Liver (tissue), 9 donors: ENCODE data around the gene EPB41L1. TPM values are rescaled to one million over a fixed set of nuclear protein-coding genes. Genes with fewer than 3 reads are reported as not detected.

Source experiments
- DNase-seq: peaks from one replicate; pipeline ENCODE4 v3.0.0-alpha.2; 2017; ENCODE audit warnings: low spot score
- H3K27ac ChIP-seq, 2 donors: one replicate each; pipeline ENCODE4 v1.7.0; 2013; ENCODE audit warnings: inconsistent platforms in 2 of 2, low read length in 2 of 2, control low read depth in 1 of 2, low read depth in 1 of 2, mild to moderate bottlenecking in 1 of 2
- H3K27me3 ChIP-seq, 4 donors: one replicate each; pipeline versions ENCODE4 v1.6.1 to v1.7.0; 2013; ENCODE audit warnings: low read length in 3 of 4, inconsistent platforms in 1 of 4, mild to moderate bottlenecking in 1 of 4, moderate library complexity in 1 of 4; ENCODE audit not compliant: control insufficient read depth in 4 of 4, insufficient read depth in 4 of 4
- H3K36me3 ChIP-seq, 4 donors: one replicate each; pipeline versions ENCODE4 v1.6.1 to v1.7.0; 2013; ENCODE audit warnings: low read length in 3 of 4, mild to moderate bottlenecking in 3 of 4, low read depth in 1 of 4, moderate library complexity in 1 of 4; ENCODE audit not compliant: control insufficient read depth in 4 of 4, insufficient read depth in 3 of 4
- H3K4me1 ChIP-seq, 4 donors: one replicate each; pipeline versions ENCODE4 v1.6.1 to v1.7.0; 2013; ENCODE audit warnings: low read length in 3 of 4, mild to moderate bottlenecking in 3 of 4, moderate library complexity in 1 of 4; ENCODE audit not compliant: control insufficient read depth in 4 of 4, insufficient read depth in 4 of 4
- H3K4me3 ChIP-seq, 3 donors: one replicate each; pipeline versions ENCODE4 v1.6.1 to v1.7.0; 2013; ENCODE audit warnings: low read length in 3 of 3, control low read depth in 1 of 3, low read depth in 1 of 3, mild to moderate bottlenecking in 1 of 3
- H3K9ac ChIP-seq, 2 donors: one replicate each; pipeline ENCODE4 v1.7.0; 2013; ENCODE audit warnings: low read length in 2 of 2, mild to moderate bottlenecking in 2 of 2, moderate library complexity in 2 of 2, control low read depth in 1 of 2, low read depth in 1 of 2
- H3K9me3 ChIP-seq, 4 donors: one replicate each; pipeline versions ENCODE4 v1.6.1 to v1.7.0; 2013; ENCODE audit warnings: low read length in 3 of 4; ENCODE audit not compliant: control insufficient read depth in 4 of 4
- CTCF ChIP-seq: fragments of 150-350 bp; IDR thresholded peaks from 2 replicates; pipeline ENCODE4 v1.5.1; 2017; ENCODE audit warnings: improper control_type of control experiment, low read depth, low read length; ENCODE audit not compliant: missing input control
- EGR1 ChIP-seq, 2 donors: IDR thresholded peaks; 2 replicates each; pipeline ENCODE4 v1.6.1; 2016 to 2018; ENCODE audit warnings: antibody characterized with exemption in 2 of 2, low read depth in 2 of 2
- FOXA1 ChIP-seq: IDR thresholded peaks from 2 replicates; pipeline ENCODE4 v1.6.1; 2016; ENCODE audit warnings: antibody characterized with exemption
- GABPA ChIP-seq, 2 donors: IDR thresholded peaks in 1 of 2; conservative IDR thresholded peaks in 1 of 2; 2 replicates each; pipeline ENCODE4 v1.6.1; 2016; ENCODE audit warnings: antibody characterized with exemption in 2 of 2, mild to moderate bottlenecking in 1 of 2, moderate library complexity in 1 of 2
- HNF4A ChIP-seq, 2 donors: conservative IDR thresholded peaks; 2 replicates each; pipeline ENCODE4 v1.6.1; 2016; ENCODE audit warnings: antibody characterized with exemption in 2 of 2, mild to moderate bottlenecking in 2 of 2
- JUND ChIP-seq, 2 donors: IDR thresholded peaks; 2 replicates each; pipeline ENCODE4 v1.6.1; 2016; ENCODE audit warnings: antibody characterized with exemption in 2 of 2
- MAX ChIP-seq: IDR thresholded peaks from 2 replicates; pipeline ENCODE4 v1.6.1; 2016; ENCODE audit warnings: antibody characterized with exemption
- NR2F2 ChIP-seq: IDR thresholded peaks from 2 replicates; pipeline ENCODE4 v1.6.1; 2016; ENCODE audit warnings: antibody characterized with exemption
- RAD21 ChIP-seq, 2 donors: IDR thresholded peaks; 2 replicates each; pipeline ENCODE4 v1.6.1; 2016; ENCODE audit warnings: antibody characterized with exemption in 2 of 2, mild to moderate bottlenecking in 2 of 2
- RXRA ChIP-seq, 2 donors: IDR thresholded peaks; 2 replicates each; pipeline ENCODE4 v1.6.1; 2017 to 2018; ENCODE audit warnings: antibody characterized with exemption in 2 of 2, mild to moderate bottlenecking in 1 of 2
- TAF1 ChIP-seq: conservative IDR thresholded peaks from 2 replicates; pipeline ENCODE4 v1.6.1; 2016; ENCODE audit warnings: antibody characterized with exemption, mild to moderate bottlenecking
- YY1 ChIP-seq: IDR thresholded peaks from 2 replicates; pipeline ENCODE4 v1.6.1; 2016; ENCODE audit warnings: antibody characterized with exemption, mild to moderate bottlenecking
- ZBTB33 ChIP-seq: IDR thresholded peaks from 2 replicates; pipeline ENCODE4 v1.6.1; 2016; ENCODE audit warnings: antibody characterized with exemption
- WGBS: extraction: QIAGEN DNeasy Blood & Tissue Kit; methylation state at CpG from one replicate; pipeline ENCODE4 v1.1.7; 2013; 5-methylcytosine and 5-hydroxymethylcytosine counted together
- polyA plus RNA-seq, 2 donors: library from polyadenylated mRNA; stranded (reverse) in 1 of 2; unstranded in 1 of 2; fragments of 200-250 nt in 1 of 2; fragments of >200 nt in 1 of 2; fragmentation: Nextera tagmentation in 1 of 2; extraction: Ambion mirVana in 1 of 2; gene quantifications; one replicate each; pipeline versions ENCODE4 v1.2.1 to v1.2.3, GENCODE V29; 2013 to 2015
- total RNA-seq, 2 donors: library from RNA; depleted of rRNA; stranded (reverse); fragments of >200 nt; gene quantifications; one replicate each; pipeline ENCODE4 v1.2.3, GENCODE V29; 2014
- donor health status: healthy.
- donor health status: healthy.
- donor health status: healthy.
- donor health status: healthy.
- donor health status: healthy.

Gene EPB41L1
- total and polyA plus RNA-seq, 4 donors: 2.4 to 11.9 (median 4.3) TPM

GRCh38 chr20:36133821-36134220 lies 20.7 kb upstream of the EPB41L1 start:
- no peak for DNase-seq
- H3K27me3 ChIP-seq: no peaks in the 10 kb centered on the region
- no peak overlapping the region for H3K27ac ChIP-seq
- no peaks in the 10 kb centered on the region for H3K36me3 ChIP-seq
- TF ChIP-seq RAD21 (IDR thresholded peaks at IDR 0.05) (no peak), NR2F2 (no peak), JUND (IDR thresholded peaks at IDR 0.05) (no peak), CTCF (no peak), EGR1 (IDR thresholded peaks at IDR 0.05; ENCODE audit: low read depth in 2 of 2) (no peak), TAF1 (no peak), FOXA1 (no peak), HNF4A (conservative IDR thresholded peaks at IDR 0.05) (no peak)
- peaks cover 0 to 6% (median 1%) of the 10 kb centered on the region in 4 donors for H3K4me1 ChIP-seq
- no peaks in the 10 kb centered on the region for H3K9me3 ChIP-seq
- no peak overlapping the region for H3K4me3 ChIP-seq
- 93% methylated on average over 2 of the region's 2 CpGs for WGBS
- no peak overlapping the region for H3K9ac ChIP-seq

GRCh38 chr20:36135159-36135558 lies 19.4 kb upstream of the EPB41L1 start:
- H3K27me3 ChIP-seq: no peaks in the 10 kb centered on the region

More at GRCh38 chr20:36135159-36135558, 19.4 kb upstream of the EPB41L1 start:
- no peak overlapping the region for H3K27ac ChIP-seq
- 90% methylated on average over 6 of the region's 6 CpGs for WGBS
- peaks cover 0 to 8% (median 1%) of the 10 kb centered on the region in 4 donors for H3K4me1 ChIP-seq
- no peaks in the 10 kb centered on the region for H3K36me3 ChIP-seq
- DNase-seq: no peak
- H3K9ac ChIP-seq: no peak overlapping the region
- H3K9me3 ChIP-seq: no peaks in the 10 kb centered on the region
- H3K4me3 ChIP-seq: no peak overlapping the region
- no peak for TF ChIP-seq RXRA (IDR thresholded peaks at IDR 0.05)
- no peak for TF ChIP-seq CTCF
- no peak for TF ChIP-seq GABPA (IDR thresholded peaks at IDR 0.05 in 1 of 2, conservative IDR thresholded peaks at IDR 0.05 in 1 of 2)
- TF ChIP-seq TAF1: no peak
- TF ChIP-seq YY1: no peak
- TF ChIP-seq HNF4A (conservative IDR thresholded peaks at IDR 0.05): no peak
- TF ChIP-seq ZBTB33: no peak
- no peak for TF ChIP-seq MAX
